CD4-positive, alpha-beta T cell treated with Interferon gamma for 1 hour (primary cell): ENCODE results near the gene URAD.

Experiments used
- DNase-seq: peaks from one replicate; pipeline ENCODE4 v3.0.0-alpha.2; 2020

Gene URAD

GRCh38 chr13:27997904-27998522 is 9.5 kb upstream of the URAD start:
- DNase-seq: no peak

DNA sequence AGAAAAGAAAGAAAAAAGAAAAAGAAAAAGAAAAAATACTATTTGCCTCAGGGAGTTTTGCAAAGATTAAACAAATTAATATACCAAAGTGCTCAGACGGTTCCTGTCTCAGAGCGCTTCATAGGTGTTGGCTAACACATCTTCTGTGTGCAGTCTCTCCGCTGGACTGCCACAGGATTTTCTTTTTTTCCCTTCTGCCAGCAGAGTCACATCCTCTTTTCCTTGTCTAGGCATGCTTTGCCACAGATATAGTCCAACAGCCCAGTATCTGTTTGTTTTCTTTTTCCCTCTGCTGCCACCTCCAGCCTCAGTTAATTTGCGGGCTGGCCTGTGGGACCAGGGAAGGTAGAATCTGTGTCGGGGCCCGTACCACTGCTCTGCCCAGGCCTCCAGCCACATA is 3.4 kb upstream of the URAD start:
- DNase-seq: no peak

DNA sequence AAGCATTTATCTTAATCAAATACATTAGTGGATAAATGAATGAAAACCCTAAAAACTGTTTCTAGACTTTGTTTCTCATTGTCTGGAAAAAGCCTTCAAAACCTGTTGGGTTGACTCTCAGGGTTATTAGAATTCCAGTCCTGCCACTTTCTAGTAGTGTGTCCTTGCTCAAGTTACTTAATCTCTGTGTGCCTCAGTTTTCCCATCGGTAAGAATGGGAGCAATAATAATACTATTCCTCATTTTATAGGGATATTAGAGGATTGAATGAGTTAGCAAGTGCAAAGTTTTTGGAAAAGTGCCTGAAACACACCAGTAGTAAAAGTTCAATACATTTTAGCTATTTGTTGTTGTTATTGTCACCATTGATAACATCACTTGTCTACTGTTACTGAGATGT is 2.9 kb downstream of the URAD start:
- DNase-seq: no peak

- DNase-seq: no peak
These were observed 6.1 kb downstream of the URAD start for GRCh38 chr13:27982361-27982760.

DNA sequence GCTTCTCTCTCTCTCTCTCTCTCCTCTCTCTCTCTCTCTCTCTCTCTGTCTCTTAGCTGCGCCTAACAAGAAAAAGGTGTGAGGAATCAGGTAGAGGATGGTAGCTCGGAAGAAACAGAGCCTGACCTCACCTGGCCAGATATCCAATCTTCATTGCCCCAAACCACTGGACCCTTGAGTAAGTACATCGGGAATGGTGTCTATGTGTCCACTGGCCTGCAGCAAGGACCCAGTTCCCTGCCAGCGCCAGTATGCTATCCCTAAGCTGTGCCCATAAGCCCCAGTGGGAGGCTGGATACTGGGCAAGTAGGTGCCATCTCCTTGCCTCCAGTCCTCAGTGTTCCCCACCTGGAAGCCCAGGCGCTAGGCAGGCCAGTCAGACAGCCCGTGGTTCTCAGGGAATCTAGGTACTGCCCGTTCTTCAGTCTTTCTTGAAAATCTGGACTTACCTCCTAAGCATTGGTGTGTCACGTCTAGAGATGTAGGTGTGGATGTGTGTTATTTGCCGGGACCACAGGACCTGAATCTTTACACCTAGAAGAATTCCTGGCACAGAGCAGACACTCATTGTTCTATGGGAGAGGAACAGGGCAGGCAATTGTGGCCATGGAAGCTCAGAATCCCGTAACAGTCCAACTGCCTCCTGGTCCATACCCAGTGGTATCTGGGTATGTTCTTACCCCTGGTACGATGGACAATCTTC is 7.3 kb downstream of the URAD start:
- no peak for DNase-seq

GRCh38 chr13:27980280-27980998 is 8.1 kb downstream of the URAD start:
- no peak for DNase-seq

DNA sequence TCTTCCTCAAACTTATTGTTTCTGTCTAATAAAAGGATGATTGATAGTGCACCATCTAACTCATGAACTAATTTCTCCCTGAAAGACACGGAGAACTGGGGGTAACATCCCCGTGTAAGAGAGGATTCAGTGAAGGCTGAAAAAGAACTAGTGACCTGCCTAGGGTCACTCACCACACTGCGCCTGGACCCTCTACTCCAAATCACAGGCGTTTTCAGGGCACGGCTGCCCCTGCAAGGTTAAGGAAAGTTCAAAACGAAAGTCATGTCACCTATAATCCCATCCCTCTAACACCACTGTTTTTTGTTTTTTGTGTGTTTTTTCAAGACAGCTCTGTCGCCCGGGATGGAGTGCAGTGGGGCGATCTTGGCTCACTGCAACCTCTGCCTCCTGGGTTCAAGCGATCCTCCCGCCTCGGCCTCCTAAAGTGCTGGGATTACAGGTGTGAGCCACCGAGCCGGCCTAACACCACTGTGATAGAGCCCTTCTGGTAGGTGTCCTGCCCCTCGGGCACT is 8.7 kb downstream of the URAD start:
- no peak for DNase-seq

GRCh38 chr13:27979001-27979643 is 9.4 kb downstream of the URAD start:
- DNase-seq: no peak

GRCh38 chr13:27978301-27978968 is 10.1 kb downstream of the URAD start:
- DNase-seq: no peak

DNA sequence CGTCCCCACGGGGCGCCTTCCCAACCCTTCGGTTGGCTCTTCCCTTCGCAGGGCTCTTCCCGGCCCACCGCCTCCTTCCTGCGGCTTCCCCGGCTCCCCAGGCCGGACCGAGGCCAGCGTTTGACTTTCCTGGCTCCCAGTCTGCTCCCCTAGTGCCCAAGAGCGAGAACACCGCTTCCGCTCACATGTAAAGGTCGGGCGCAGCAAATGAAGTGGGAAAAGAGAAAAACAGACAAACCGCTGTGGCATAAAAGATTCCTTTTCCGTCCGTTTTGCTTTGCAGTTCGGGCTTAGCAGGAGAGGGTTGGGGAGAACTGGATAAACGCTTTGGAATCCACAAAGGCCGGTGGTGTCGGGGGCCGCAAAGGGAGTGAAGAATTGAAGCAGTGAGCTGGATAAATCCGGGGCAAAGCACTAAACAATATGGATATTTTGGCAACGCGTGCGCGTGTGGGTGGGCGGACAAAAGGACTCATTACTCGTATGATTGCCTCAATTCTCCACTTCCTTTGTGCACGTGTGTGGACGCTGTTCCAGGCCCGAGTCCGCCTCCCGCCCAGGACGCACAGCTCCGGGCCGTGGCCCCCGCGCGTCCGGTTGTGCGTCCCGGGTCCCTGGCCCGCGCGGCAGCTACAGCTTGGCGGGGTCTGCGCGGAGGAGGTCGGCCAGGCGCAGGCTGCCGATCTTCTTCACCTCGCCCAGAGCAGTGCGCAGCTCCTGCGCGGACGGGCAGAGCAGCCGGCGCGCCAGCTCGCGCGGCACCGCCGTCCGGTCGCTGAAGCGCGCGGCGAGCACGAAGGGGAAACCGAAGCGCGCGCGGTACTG is 10.8 kb downstream of the URAD start:
- DNase-seq: no peak

- DNase-seq: no peak
These were observed 12.0 kb downstream of the URAD start for GRCh38 chr13:27976362-27977091.

DNA sequence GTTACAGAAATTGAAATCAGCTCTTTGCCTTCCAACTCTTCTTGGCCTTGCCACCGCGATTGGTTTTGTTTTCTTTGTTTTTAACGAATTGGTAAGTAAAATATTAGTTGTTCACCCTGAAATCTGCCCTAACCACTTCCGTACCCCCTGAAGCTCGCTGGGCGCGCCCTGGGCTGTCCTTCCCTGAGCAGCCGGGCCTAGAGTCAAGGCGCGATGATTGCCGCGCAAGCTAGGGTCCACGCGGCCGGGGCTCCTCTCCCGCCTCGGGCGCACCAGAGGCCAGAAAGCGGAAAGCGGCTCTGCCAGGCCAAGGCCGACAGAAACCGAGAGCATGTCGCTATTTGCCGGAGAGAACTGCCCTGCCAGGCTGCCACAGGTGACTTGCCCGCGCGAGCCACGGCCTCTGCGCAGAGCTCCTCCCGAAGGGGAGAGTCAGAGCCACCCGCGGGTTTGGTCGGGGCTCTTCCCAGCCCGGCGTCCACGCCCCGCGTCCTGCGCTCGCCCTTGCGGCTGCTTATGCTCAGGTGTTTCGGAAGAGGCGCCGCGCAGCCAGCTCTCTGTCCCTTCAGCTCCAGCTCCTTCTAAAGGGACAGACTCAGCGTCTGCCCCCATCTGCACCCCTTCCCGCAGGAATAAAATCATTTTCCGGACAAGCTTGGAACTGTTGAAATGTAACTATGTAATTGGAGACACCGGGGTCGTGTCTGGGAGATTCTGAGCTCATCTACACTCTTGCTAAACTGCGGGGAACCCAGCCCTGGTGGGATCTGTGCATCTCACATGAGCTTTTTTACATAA is 12.7 kb downstream of the URAD start:
- DNase-seq: no peak

DNA sequence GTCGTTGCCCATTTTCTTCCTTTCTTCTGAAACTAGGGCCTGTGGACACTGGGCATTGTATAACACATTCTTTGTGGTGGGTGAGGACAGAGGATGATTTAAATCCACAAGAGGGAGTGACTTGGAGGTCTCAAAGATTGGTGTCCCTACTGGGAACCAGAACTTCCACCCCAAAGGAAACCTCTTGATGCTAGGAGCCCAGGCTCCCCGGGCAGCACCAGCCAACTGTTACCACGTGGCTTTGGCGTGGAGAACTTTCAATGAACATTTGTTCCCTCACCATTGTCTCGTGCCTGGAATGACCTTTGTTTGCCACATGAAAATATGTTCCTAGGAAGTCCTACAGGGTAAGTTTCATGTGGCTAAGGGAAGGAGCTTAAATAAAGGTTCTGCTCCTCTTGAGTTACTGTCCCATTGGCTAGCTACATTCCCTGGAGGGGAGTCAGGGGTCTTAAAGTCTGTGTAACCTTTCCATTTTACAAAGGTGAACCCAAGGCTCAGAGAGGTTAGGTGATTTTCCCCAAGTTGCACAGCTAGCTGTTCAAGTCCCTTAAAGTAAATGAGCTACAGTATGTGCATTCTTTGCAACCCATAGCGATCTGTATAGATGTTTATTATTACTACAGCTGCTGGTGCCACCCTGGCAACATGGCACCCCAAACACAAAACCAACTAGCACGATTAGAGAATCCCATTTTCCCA is 14.4 kb downstream of the URAD start:
- DNase-seq: no peak

- DNase-seq: no peak
These were observed 15.2 kb downstream of the URAD start for GRCh38 chr13:27973291-27973690.

DNA sequence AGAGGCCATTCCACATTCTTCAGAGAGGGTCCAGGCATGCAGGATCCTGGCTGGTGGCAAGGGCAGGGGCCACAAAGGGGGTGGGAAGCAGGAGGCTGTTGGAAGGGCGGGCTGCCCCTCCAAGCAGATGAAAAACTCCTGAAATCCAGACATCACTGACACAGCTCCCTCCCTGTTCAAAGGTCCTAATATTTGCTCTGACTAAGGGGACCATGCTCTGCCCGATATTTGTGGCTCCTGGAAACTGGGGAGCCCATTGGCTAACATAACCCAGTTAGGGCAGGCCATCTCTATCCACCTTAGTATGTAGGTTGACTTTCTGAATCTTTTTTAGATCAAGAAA is 16.0 kb downstream of the URAD start:
- no peak for DNase-seq

DNA sequence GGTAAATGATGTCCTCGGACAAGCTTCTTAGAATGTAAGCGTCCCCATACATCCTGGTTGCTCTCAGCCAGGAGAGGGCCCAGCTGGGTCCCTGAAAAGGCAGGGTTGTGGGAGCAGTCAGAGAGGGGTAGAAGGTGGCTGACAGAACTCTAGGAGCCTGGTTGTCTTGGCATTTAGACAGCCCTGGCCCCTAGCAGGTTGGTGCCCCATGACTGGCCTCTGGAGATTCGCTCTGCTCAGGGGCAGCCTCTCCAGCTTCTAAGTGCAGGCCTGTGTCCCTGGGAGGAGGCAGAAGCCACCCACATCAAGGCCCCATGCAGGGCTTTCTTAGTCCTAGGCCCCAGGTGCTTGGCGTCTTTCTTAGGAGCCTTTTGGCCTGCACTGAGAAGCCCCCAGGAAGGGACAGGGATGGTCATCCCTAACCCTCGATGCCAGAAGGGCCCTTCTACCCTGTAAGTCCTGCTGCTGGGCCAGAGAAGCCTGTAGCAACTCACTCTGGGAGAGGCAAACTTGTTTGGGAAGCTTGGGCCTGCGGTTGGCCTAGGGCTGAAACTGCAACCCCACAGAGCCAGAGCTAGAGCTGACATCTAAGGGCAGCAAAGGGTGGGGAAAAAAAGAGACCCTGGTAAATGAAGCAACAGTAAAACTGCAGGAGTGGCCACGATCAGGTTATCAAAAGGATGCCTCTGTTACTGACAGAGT is 16.6 kb downstream of the URAD start:
- no peak for DNase-seq

- no peak for DNase-seq
These were observed 17.3 kb downstream of the URAD start for GRCh38 chr13:27971236-27971645.

DNA sequence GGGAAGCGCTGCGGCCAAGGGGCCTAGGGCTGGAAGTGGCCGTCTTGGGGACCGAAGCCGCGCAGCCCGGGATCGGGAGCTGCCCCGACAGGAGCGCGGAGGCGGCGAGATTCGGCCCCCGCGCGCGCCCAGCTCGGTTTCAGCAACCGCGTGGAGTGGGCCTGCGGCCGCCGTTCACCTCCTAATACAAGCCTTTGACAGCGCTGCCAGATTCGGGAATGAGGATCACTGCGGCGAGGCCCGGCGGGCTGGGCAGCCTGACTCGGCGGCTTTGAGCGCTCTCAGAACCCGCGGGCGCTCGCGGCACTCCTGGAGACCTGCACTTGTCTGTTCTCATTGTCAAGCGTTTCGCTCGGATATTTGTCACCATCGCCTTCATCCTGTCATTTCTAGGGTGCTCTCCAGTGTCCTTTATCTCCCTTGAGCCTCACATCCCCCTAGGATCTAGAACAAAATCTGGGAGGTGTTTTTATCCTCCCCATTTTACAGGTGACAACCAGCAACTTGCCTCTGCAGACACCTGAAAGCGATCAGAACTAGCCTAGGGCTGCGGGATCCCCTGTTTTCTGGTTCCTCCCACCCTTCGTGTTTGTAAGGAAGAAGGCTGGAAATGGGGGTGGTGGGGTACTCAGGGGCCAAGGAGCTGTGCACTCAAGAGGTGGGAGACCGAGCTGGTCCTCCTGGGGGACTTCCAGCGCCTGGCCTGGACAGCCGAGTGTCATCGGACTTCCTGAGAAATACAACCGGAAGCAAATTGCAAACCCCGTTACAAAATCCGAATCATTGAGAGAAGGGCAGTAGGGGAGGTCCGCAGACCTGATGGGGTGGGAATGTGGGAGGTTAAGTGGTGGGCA is 17.9 kb downstream of the URAD start:
- no peak for DNase-seq
